ENCODE measurements around the gene SUFU.
A peak's percentile ranks its signal among the peaks of the same experiment; 100 is the strongest.

SUFU gene

DNA sequence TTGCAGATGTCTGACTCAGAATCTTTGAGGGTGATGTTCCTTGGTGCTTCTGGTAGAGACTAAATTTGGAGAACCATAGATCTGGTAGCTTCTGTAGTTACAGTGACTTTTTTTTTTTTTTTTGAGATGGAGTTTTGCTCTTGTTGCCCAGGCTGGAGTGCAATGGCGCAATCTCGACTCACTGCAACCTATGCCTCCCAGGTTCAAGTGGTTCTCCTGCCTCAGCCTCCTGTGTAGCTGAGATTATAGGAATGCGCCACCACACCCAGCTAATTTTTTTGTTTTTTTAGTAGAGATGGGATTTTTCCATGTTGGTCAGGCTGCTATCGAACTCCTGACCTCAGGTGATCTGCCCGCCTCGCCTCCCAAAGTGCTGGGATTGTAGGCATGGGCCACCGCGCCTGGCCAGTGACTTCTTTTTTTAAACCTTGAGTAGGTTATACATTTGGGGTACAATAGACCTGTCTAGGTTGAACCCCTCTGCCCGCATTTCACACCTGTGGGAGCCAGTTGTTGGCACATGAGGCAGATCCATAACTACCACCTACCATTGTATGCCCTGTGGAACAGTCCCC is 47.0 kb downstream of the SUFU start:
- no peak for DNase-seq (ENCODE audit: low read depth in 3 of 3)

DNA sequence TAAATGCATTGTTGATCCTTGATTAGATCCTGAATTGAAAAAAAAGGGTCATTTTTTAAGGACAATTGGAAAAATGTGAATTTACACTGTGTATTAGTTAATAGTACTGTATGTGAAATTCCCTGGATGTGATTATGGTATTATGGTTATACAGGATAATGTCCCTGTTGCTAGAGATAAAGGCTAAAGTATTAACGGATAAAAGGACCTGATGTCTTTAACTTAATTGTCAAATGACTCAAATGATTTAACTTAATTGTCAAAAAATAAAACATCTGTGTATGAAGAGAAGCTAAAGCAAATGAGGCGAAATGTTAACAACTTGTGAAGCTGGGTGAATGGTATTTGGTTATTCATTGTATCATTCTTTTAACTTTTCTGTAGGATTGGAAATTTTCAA is 48.8 kb downstream of the SUFU start:
- no peak for DNase-seq (ENCODE audit: low read depth in 3 of 3)

DNA sequence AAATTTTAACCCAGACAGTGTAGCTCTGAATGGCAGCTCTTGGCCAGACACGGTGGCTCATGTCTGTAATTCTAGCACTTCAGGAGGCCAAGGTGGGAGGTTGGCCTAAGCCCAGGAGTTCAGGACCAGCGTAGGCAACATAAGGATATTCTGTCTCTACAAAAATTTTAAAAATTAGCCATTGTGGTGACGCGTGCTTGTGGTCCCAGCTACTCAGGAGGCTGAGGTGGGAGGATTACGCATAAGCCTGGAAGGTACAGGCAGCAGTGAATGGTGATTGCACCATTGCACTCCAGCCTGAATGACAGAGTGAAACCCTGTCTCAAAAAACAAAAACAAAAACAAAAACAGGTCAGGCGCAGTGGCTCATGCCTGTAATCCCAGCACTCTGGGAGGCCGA is 50.0 kb downstream of the SUFU start:
- no peak for DNase-seq (ENCODE audit: low read depth in 3 of 3)

DNA sequence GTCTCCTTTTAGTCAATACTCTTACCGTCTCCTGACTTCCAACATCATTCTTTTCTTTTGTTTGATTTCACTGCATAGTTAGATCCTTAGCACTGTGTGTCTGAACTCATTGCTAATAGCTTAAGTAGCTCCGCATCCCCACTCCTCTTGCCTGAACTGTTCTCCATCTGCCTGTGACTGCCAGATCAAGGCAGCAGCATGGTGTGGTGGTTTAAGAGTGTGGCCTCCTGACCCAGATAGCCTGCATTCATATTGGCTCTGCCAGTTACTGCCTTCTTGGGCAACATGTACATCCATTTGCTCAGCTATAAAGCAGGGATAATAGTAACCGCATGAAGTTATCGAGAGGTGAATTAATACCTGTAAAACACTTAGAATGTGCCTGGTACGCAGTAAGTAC is 50.8 kb downstream of the SUFU start:
- no peak for DNase-seq (ENCODE audit: low read depth in 3 of 3)

DNA sequence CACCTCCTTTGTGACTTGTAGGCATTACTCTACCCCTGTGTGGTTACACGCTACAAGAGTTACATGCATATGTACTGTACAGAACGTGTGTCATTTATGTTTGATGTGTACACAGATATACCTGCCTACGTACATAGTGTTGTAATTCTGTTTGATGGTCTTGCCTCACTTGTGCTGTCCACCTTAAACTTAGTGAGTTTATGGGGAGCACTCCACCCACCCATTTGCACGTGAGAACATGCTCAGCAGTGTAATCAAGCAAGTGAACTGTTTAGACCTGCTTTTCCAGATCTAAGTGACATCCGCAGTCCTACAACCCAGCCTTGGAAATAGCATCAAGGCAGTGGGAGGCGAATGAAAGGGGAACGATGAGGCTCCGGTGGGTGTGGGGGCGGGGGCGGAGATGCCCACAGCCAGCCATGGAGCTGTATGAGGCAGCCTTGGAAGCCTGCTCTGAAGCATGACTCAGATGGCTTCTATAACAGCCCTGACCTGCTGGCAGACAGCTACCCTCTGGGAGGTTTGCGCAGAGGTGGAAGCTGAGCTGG is 52.1 kb downstream of the SUFU start:
- no peak for DNase-seq (ENCODE audit: low read depth in 3 of 3)

DNA sequence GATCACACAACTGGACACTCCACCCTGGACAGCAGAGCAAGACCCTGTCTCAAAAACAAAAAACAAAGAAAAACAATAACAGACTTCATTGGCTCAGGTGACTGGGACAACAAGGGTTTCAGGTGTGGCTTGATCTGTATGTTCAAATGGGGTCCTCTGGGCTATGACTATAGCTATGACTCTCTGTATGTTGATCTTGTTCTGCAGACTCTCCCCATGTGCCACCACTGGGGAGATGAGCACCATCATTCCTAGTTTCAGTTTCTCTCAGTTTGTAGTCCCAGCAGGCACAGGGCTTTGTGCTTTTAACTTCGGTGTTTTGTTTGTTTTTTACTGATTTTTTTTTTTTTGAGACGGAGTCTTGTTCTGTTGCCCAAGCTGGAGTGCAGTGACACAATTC is 53.8 kb downstream of the SUFU start:
- no peak for DNase-seq (ENCODE audit: low read depth in 3 of 3)

DNA sequence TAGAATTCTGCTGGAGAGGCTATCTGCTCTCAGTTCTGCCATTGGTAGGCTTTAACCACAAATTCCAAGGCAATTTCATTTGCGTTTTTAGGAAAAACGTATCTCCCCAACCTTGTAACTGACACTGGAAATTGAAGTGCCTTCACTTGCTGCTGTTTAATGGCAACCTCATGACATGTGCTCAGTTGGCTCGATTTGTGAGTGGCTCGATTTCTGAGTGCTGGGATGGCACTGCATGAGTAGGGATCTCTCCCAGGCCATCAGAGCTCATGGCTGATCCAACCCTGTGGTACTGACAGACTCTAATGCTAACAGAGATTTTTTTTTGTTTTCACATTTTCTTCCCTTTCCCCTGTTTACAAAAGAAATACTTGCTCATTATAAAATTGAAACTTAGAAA is 56.0 kb downstream of the SUFU start:
- no peak for DNase-seq (ENCODE audit: low read depth in 3 of 3)

DNA sequence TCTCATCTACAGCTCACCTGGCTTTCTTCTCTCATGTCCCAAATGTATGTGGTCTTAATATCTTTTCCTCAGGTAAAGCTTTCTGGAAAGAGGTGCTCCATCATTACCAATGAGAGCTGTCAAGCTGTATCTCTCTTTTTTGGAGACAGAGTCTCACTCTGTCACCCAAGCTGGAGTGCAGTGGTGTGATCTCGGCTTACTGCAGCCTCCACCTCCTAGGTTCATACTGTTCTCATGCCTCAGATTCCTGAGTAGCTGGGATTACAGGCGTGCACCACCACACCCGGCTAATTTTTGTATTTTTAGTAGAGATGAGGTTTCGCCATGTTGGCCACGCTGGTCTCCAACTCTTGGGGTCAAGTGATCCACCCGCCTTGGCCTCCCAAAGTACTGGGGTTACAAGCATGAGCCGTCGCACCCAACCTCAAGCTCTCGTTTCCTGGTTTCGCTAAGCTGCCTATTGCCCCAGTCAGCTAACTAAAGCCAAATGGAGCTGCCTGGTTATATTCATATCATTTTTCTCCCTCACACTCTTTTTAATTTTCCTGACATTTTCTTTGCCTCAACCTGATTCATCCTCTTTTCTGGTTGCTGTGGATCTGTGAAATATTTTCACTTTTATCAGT is 60.5 kb downstream of the SUFU start:
- DNase-seq (ENCODE audit: low read depth in 3 of 3), result no peak

DNA sequence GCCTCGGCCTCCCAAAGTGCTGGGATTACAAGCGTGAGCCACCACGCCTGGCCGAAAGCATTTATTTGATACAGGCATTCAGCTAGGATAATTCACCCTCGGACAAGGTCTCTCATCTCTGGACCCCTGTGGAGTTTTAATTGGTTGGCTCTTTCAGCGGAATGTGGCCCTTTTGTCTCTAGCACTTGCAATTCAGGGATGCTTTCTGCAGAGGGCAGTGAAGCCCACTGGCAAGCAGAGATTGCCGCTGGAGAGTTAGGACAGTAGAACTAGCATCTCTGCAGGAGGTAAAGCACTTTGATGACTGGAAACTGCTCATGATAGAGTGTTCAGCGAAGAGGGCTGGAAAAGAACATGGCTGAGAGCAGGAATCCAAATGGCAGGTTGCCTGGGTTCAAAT is 62.0 kb downstream of the SUFU start:
- no peak for DNase-seq (ENCODE audit: low read depth in 3 of 3)

DNA sequence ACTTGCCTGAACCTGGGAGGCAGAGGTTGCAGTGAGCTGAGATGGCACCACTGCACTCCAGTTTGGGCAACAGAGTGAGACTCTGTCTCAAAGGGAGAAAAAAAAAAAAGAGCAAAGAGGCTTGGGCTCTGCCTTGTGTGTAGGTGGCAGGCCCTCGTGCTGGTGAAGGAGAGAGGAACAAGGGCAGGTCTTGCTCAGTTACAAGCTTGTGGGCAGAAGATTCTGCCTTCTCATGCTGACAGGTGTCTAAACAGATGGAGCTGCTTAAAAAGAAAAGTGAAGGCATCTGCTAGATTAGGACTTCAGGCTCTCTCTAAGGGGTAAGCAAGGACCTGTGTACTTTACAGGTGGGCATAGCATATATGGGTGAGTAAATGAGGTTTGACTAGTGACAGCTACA is 75.0 kb downstream of the SUFU start:
- DNase-seq (ENCODE audit: low read depth in 3 of 3), result no peak

DNA sequence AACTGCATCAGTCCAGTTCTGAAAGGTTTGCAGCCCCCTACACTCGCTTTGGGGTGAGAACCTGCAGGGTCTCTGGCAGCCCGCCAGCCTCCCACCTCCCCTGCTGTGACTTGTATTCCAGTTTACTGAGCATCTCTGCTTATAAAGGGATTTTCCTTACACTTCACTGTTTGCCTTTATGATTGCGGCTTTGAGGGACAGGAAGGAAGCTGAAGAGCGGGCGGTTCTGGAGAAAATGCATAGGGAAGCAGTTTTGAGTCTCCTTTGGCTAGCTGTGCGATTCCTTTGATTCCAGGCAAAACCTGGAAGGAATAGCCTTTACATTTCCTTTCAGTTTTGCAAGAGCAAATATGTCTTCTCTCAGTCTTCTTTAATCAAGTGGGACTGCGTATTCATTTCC is 75.6 kb downstream of the SUFU start:
- DNase-seq (ENCODE audit: low read depth in 3 of 3), result no peak

DNA sequence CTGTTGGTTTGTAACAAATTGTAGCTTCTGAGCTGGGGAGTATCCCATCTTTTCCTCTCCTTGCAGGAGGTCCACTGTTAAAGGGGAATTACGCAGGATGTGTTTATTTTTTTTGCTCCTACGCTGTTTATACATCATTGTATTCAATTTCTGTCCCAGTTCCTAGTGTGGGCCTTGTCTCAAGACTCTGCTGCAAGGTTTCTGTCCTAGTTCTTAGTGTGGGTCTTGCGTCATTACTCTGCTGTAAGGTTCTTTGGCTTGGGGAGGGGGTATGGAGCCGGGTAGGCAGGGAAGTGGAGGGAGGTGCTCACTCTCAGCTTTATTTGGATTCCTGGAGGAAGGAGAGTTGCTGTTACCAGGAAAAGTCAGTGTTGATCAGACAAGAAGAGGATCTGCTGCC is 76.5 kb downstream of the SUFU start:
- DNase-seq (ENCODE audit: low read depth in 3 of 3), result no peak

DNA sequence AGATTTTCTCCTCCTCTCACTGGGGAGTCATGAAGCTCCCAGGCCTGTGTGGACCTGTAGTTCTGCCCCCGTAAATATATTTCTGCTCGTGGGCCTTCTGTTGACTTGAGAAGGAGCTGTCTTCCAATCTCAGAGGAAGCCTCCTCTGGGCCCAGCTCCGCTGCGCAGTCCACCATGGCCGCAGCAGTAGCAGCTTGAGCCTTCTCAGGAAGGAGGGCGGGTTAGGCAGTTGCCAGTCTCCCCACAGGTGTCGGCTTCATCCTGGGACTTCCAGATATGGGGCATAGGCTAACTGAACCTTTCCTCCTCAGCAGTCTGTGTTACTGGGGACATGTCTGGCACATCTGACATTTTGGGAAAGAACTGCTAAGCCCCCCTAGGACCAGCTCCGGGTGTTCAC is 77.6 kb downstream of the SUFU start:
- no peak for DNase-seq (ENCODE audit: low read depth in 3 of 3)

DNA sequence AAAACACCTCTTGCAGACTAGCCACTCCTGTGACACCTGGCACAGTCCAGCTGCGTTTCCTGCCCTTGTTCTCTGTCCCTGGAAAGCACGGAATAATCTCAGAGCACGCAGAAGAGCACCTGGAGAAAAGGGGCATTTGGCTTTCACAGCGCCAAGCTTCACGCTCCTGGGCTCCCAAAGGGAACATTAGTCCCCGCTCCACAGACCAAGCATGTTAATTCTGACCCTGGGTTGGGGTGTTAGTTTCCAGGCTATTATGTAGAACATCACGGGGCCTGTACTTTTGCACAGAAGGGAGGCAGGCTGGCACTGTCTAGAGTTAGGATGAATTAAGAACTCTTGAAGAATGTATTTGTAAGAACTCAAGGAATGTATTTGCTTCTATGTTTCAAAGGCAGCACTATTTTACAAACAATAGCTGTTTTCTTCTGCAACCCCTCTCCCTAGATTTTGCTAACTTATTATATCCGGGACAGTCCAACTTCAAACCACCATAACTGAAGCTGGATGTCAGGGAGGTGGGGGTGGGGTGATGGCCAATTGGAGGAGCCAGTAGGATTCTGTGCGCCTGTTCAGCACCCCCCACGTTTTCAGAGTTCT is 78.3 kb downstream of the SUFU start:
- no peak for DNase-seq (ENCODE audit: low read depth in 3 of 3)

DNA sequence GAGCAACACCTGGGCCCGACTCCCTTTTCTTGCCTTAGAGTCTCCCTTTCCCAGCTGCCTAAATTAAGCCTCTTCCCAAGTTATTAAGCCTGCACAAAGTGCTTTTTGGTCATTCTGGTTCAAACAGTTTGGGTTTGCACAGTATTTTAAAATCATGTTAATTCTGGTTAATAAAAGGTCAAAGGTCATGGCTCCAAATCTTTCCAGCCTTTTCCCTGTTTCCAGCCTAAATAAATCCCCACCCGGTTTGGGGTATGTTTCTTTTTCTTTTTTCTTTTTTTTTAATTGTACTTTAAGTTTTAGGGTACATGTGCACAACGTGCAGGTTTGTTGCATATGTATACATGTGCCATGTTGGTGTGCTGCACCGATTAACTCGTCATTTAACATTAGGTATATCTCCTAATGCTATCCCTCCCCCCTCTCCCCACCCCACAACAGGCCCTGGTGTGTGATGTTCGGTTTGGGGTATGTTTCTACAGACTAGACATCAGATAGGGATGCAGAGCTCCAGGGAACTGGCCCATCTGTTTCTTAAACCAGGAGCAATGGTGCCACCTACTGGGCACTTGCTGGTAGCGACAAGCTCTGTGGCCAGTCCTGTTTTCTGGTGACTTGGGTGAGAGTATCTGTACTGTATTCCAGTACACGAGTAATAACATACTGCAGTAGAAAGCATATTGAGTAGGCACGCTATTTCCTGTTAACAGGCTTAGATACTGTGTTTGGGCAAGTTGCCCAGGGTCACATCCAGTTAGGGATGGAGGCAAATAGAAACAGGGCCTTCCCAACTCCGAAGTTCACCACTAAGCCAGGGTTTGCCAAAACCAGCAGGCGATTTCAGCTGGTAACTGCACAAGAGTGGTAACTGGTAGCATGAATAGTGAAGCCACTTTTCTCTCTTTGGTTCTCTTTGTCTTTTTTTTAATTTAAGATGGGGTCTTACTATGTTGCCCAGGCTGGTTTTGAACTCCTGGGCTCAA is 80.0 kb downstream of the SUFU start:
- peak; percentile 56 to 69 (median 66) for DNase-seq (ENCODE audit: low read depth in 3 of 3)

DNA sequence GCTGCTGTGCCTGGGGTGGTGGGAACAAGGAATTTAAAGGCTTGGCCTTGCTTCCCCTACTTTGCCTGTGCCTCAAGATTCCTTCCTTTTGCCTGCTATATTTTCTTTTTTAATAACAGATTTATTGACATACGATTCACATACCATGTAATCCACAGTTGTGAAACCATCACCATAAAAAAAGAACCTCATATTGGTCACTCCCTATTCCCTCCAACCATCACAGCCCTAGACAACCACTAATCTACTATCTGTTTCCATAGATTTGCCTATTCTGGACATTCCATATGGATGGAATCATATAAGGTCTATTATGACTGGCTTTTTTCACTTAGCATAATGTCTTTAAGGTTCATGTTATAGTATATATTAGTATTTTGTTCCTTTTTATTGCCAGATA is 81.3 kb downstream of the SUFU start:
- DNase-seq (ENCODE audit: low read depth in 3 of 3), result no peak

DNA sequence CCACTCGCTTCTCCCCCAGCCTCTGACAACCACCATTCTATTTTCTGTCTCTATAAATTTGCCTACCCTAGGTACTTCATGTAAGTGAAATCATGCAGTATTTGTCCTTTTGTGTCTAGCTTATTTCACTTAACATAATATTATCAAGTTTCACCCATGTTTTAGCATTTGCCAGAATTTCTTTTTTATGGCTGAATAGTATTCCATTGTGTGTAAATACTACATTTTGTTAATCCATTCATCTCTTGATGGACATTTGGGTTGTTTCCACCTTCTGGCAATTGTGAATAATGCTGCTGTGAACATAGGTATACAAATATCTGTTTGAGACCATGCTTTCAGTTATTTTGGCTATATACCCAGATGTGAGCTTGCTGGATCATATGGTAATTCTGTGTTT is 83.1 kb downstream of the SUFU start:
- DNase-seq (ENCODE audit: low read depth in 3 of 3), result no peak

DNA sequence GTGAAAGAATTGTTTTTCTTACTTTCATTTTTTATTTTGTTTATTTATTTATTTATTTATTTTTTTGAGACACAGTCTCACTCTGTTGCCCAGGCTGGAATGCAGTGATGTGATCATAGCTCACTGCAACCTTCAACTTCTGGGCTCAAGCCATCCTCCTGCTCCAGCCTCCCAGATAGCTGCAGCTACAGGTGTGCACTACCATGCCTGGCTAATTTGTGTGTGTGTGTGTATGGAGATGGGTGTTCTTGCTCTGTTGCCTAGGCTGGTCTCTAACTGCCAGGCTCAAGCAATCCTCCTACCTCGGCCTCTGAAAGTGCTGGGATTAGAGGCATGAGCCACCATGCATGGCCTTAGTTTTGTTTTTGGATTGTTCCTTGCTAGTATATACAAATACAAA is 85.1 kb downstream of the SUFU start:
- DNase-seq (ENCODE audit: low read depth in 3 of 3), result no peak

DNA sequence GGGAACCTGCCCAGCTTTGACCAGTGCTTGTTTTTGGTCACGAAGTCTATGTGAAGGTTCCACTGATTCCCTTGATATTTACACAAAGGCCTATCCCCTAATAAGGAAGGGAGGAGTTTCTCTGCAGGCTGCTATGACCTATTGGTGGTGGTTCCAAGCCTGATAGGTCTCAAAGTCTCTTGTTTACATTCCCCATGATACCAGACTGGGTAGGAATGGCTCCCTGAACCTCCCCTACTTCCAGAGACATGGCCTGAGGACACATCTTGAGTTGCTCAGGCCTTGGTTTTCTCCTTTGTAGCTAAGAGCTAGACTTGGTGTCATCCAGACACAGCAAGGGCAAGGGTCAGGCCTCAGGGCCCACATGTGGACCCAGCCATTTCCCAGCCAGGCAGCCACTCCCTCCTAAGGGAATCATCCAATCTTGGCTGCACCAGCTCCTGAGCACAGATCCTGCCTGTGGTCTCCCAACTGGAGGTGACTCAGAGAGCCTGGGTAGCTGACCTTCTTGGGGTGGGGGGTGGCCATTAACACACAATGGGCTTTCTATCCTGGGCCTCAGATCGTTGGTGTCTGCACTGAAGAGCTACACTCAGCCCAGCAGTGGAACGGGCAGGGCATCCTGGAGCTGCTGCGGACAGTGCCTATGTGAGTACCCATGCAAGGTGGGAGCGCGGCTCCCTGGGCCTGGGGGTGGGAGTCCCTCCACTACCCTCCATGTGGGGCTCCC is 89.5 kb downstream of the SUFU start:
- no peak for DNase-seq (ENCODE audit: low read depth in 3 of 3)

DNA sequence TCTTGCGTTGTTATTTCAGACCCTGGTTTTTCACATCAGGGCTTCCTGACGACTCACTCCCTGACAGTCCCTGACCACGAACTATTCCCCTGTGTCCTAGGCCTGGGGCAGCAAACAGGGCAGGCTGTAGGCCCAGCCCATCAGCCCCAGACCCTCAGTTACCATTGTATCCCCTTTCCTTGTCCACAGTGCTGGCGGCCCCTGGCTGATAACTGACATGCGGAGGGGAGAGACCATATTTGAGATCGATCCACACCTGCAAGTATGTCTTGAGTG is 90.0 kb downstream of the SUFU start:
- no peak for DNase-seq (ENCODE audit: low read depth in 3 of 3)

DNA sequence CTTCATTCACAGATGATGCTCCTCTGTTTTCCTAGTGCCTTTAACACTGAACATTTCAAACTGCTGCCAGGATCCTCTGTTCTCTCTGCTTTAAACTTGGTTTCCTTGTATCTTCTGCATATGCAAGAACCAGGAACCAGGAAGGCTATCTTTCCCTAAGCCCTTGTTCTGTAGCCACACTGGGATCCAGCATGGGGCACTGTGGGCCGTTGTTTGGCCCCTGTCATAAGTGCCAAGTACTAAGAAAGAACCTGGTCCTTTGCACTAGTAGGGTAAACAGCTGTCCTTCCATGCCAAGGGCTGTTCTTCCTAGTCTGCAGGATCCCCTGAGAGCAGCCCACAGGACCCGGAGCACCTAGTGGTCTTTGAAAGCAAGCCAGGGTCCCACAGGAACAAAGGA is 91.5 kb downstream of the SUFU start:
- no peak for DNase-seq (ENCODE audit: low read depth in 3 of 3)

DNA sequence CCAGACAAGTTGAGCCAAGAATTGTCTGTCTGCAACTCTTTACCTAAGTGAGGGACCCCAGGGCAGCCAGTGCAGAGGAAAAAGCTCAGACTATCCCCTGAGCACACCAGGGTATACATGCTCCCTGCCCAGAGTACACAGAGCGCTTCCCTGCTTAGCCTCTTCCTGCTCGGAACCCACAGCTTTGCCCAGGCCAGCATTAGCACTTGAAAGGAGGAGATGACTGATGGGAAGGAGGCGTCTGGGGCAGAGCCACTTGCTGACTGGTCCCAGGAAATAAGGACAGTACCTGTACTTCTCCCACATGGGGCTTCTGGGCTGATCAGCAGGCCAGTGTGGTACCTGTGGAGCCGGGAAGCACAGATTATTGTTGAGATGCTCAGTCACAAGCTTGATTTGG is 92.1 kb downstream of the SUFU start:
- no peak for DNase-seq (ENCODE audit: low read depth in 3 of 3)

Measured in stimulated activated CD4-positive, alpha-beta T cell treated with anti-CD3 and anti-CD28 coated beads, TNF-alpha, amount 100 ng/mL, for 4 hours (primary cell).